ENCODE data around the gene TBC1D22A.

Gene TBC1D22A

GRCh38 chr22:47022475-47022874 is 260.0 kb downstream of the TBC1D22A start:
- no peak overlapping the region for H3K4me3 ChIP-seq (ENCODE audit: low read depth, low read length)
- ChIA-PET POLR2A (no interaction called here), CTCF (no interaction called here)
- no peak for TF ChIP-seq CTCF (IDR thresholded peaks at IDR 0.05; ENCODE audit: insufficient read depth, low read length, missing control alignments)
- no peak for DNase-seq (ENCODE audit: low read depth, low spot score)

- ChIA-PET CTCF (no interaction called here), POLR2A (no interaction called here)
- no peak overlapping the region for H3K4me3 ChIP-seq (ENCODE audit: low read depth, low read length)
- DNase-seq (ENCODE audit: low read depth, low spot score) = no peak
- TF ChIP-seq CTCF (IDR thresholded peaks at IDR 0.05; ENCODE audit: insufficient read depth, low read length, missing control alignments) = no peak
Measured at GRCh38 chr22:47023871-47024270, 261.4 kb downstream of the TBC1D22A start.

GRCh38 chr22:47027766-47028165 is 265.3 kb downstream of the TBC1D22A start:
- no peak for DNase-seq (ENCODE audit: low read depth, low spot score)
- H3K4me3 ChIP-seq (ENCODE audit: low read depth, low read length) = no peak overlapping the region
- CTCF ChIA-PET = interaction anchor here (1.5 kb wide), 1 partner anchor 182 kb away, joined by 3 read pairs; no protein-coding TSS in a partner anchor
- POLR2A ChIA-PET = no interaction called here
- no peak for TF ChIP-seq CTCF (IDR thresholded peaks at IDR 0.05; ENCODE audit: insufficient read depth, low read length, missing control alignments)

GRCh38 chr22:47029244-47030074 is 267.0 kb downstream of the TBC1D22A start:
- POLR2A ChIA-PET = no interaction called here
- no peak for TF ChIP-seq CTCF (IDR thresholded peaks at IDR 0.05; ENCODE audit: insufficient read depth, low read length, missing control alignments)
- no peak for DNase-seq (ENCODE audit: low read depth, low spot score)
- H3K4me3 ChIP-seq (ENCODE audit: low read depth, low read length) = no peak overlapping the region
- CTCF ChIA-PET = interaction anchor here (1.2 to 2.3 kb wide), 3 partner anchors 16 to 271 kb away, joined by 3 to 7 read pairs (median 3); no protein-coding TSS in a partner anchor

- ChIA-PET POLR2A (no interaction called here), CTCF (interaction anchor here (1.2 to 2.3 kb wide), 3 partner anchors 17 to 272 kb away, joined by 3 to 7 read pairs (median 3); no protein-coding TSS in a partner anchor)
- no peak for DNase-seq (ENCODE audit: low read depth, low spot score)
- no peak overlapping the region for H3K4me3 ChIP-seq (ENCODE audit: low read depth, low read length)
- TF ChIP-seq CTCF (IDR thresholded peaks at IDR 0.05; ENCODE audit: insufficient read depth, low read length, missing control alignments) = no peak
Measured at GRCh38 chr22:47030143-47030661, 267.8 kb downstream of the TBC1D22A start.

GRCh38 chr22:47030881-47031627 is 268.6 kb downstream of the TBC1D22A start:
- no peak for TF ChIP-seq CTCF (IDR thresholded peaks at IDR 0.05; ENCODE audit: insufficient read depth, low read length, missing control alignments)
- DNase-seq (ENCODE audit: low read depth, low spot score) = no peak
- CTCF ChIA-PET = interaction anchor here (1.2 to 2.3 kb wide), 3 partner anchors 18 to 273 kb away, joined by 3 to 7 read pairs (median 3); no protein-coding TSS in a partner anchor
- H3K4me3 ChIP-seq (ENCODE audit: low read depth, low read length) = no peak overlapping the region
- POLR2A ChIA-PET = no interaction called here
